GM18907 (cell line): ENCODE data around the gene MAPK9.
A peak's percentile ranks its signal among the peaks of the same experiment; 100 is the strongest.
"Not testable (repeated sequence)": the region's sequence is repeated elsewhere in the genome, so short reads cannot be mapped to it uniquely, and the experiment has no call there.

ENCODE experiments used
- ATAC-seq: cut with Tn5 transposase; IDR thresholded peaks from one replicate; pipeline ENCODE4 v1.9.1; 2021; ENCODE audit warnings: mild to moderate bottlenecking, moderate library complexity; ENCODE audit not compliant: unreplicated experiment

MAPK9 gene

DNA sequence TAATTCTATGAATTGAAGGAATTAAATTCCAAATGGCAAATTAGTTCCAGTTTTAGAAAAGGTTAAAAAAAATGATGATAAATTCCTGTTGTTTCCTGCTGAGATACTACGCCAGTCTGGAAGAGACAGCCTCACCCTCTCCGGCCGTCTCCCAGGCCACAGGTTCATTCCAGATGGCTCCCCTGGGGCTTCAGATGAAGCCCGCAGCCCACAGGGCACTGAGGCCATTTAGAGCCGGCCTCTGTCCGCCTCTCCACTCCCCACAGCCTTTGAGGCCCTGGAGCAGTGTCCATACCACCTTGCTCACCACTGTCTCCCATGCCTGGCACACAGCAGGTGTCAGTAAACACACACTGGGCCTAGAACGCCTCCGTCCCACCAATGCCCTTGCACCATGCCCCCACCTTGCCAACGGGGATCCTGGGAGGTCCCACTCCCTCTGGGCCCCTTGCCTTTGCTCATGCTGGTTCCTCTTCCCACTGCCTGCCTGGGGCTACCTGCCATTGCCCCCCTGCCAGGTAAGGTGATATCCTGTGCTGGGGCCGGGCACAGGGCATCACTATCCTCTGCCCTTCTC is 35.2 kb upstream of the MAPK9 start:
- ATAC-seq: no peak

DNA sequence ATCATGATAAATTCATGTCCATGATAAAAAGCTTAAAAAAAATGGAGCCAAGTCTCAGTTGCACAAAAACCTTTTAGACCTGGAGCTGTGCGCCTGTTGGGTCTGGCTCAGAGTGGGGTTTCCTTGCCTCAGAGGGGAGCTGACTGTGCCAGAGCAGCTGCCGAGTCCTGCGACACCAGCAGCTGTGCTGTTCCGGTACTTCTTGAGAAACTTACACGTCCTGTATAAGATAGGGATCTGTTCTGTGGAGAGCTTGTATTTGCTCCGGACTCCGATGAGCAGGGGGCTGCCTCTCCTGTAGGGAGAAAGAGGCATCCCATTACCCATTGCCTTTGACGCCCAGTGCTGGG is 32.7 kb upstream of the MAPK9 start:
- ATAC-seq: no peak

DNA sequence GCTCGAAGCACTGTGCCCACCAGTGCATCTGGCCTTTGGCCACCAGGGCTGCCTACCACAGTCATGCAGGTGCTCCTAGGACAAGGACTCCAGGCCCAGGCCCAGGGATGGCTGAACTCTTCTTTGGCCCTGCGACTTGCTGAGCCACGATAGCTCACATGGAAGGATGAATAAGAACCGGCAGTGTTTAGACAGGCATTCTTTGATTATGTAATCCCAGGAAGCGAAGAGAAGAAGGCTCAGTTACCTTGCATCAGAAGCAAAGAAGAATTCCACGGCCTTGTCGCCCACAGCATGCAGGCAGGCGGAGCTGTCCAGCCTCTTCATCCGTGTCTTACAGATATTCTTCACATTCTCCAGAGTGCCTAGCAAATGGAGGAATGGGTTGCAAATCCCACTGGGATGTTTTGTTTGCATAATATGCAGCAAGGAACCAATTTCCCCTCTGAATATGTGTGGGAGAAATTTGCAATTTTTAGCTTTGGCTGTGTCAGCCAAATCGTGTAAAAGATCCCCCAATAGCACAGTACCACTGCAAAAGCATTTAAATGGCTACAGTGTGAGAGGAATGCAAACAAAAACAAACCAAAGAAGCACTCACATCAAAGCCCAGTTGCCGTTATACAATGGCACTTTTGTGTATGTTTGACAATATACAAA is 32.2 kb upstream of the MAPK9 start:
- no peak for ATAC-seq

DNA sequence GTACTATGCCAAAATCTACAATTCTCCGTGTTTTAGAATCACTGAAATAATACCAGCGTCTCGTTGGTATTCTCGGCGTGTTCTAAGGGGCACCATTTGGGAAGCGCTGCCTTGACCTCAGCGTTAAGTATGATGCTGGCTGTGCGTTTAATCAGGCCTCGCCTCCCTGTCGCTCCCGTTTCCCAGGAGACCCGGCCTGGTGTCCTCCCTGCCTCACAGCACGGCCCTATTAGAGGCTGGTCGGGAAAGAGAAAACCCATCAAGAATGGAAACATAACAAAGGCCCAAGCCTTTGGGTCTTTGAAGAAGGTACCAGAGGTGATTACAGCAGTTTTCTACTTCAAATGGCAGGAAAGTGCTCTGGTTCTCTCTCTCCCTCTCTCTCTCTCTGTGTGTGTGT is 31.3 kb upstream of the MAPK9 start:
- ATAC-seq: no peak

DNA sequence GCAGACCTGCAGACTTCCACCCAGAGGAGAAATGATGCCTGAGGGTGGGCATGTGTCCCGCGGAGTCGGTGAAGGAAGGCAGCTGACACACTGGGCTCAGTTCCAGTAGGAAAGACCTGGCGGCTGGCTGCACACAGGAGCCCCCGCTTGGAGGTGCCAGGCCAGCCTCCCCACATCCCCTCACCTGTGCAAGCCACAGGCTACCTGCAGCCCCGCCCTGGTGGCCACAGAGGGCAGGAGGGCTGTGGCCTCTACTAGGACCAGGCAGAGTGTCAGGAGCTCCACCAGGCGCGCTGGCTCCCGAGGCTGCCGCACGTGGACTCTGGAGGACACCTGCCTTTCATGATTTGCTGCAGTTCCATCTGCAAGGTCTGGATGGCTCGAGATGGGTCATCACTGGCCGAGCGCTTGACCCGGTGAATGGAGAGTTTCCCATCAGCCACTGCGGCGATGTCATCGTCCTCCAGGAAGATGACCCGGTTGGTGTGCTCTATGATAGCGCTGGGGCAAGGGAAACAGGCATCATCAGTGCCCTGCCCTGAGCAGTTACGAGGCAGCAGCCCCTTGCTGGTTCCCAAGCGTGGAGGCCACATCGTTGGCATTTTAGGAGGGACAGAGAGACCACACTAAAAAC is 26.7 kb upstream of the MAPK9 start:
- no peak for ATAC-seq

DNA sequence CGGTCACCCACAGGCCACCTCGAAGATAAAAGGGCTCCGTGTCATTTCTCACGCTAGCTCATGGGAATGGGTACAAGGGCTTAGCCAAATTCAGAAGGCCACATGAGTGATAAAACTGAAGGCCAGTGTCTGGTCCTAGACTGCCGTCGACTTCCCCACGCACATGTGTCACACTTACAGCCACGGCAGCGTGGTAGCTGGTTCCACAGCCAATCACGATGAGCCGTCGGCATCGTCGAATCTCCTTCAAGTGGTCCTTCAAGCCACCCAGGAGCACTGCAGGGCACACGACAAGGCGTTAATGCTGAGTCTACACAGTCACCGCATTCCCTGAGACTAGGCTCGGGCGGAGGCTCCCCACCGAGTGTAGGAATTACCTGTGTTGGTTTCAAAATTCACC is 24.7 kb upstream of the MAPK9 start:
- ATAC-seq: no peak

DNA sequence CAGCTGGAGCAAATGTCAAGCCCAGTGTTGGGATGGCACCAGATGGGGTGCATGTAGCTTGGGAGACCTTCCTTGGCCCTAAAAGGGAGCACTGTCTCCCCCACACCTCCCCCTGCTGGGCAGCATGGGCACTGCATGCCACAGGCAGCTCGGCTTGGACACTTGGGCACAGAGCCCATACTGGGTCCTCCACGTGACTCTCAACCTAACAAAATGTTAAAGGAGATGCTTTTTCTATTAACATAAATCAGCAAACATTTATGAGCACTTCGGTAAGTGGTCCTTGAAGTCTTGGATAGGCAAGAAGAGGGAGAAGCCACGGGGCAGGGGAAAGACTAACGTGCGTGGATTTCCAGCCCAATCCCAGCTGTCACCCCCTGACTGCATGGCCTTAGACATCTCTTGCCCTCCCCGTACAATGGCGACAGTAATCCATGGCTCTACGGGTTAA is 23.9 kb upstream of the MAPK9 start:
- peak; percentile 55 for ATAC-seq

DNA sequence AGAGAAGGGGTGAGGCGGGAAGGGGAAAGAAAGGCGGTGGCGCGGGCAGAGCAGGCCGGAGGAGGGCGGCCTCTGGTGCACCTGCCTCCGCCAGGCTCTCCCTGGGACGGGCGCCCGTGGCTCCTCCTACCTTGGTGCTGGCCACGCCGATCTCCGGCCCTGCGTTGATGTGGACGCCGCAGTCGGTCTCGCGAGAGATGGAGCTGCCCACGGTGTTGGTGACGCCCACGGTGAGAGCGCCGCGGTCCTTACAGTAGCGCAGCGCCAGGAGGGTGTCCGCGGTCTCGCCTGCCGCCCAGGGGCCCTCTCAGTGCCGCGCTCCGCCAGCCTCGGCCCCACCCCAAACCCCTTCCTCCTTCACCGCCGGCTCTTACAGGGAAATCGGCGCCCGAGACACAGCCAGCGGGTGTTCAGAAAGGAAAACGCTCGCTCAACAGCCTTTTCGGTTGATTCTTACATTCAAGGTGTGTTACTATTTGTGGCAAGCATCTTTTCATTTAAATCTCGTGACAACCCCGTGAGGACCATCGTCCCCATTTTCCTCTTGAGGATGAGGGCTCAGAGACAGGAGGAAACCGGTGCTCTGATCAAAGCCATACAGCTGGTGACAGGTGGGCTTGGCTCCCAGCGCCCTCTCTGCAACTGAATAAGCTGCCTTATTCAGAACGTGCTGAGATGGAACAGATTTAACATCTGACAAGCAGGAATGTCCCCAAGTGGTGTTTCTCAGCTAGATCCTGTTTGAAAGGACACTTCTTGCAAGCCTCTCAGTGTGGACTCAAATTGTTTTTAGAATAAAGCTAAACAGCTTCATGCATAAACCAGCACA is 22.0 kb upstream of the MAPK9 start:
- no peak for ATAC-seq

DNA sequence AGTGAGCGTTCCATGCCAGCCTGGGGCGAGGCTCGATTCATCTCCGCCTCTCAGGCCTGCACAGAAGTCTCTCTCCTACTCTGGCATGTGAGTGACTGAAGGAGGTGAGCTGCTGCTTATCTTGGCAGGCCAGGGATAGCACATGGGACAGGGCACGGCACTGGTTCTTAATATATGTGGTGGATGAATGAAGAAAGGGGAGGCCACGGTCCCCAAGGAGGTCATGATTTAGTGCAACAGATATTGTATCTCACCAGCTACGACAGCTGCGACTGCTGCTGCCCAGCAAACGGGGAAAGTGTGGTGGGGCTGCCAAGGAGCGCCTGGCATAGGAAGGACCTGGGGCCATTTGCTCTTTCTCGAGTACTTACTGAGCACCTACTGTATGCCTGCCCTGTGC is 19.3 kb upstream of the MAPK9 start:
- no peak for ATAC-seq

DNA sequence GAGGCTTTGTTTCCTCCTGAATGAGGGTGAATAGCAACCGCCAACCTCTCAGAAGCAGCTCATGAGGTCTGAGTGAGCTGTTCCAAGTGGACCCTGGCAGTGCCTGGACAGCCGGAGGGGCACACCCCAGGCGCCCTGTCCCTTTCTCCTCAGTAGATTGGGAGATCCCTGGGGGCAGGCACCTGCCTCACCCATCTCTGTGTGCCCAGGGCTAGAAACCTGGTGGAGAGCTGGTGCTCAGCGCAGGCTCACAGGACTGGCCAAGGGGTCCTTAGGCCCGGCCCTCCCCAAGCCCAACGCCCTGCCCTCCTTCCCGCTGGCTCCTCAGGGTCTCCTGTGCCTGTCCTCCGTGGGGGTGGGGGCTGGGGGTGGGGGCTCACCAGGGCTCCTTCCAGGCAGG is 14.9 kb upstream of the MAPK9 start:
- ATAC-seq: no peak

DNA sequence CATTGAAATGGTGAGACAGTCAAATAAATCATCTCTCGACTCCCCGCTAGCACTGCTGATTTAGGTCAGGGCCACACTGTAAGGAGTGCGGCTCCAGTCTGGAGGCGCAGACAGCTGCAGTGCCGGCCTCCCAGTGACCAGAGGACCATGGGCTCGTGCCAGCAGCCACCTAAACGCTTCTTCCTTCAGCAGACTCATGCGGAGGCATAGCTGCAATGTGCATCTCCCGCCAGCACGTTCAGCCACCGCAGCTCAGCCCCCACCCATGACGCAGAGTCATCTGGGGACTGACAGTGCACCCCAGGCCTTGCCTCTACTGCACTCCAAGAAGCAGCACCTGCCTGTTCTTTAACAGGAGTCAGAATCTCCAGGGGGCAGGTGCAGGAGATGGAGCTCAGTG is 13.6 kb upstream of the MAPK9 start:
- no peak for ATAC-seq

DNA sequence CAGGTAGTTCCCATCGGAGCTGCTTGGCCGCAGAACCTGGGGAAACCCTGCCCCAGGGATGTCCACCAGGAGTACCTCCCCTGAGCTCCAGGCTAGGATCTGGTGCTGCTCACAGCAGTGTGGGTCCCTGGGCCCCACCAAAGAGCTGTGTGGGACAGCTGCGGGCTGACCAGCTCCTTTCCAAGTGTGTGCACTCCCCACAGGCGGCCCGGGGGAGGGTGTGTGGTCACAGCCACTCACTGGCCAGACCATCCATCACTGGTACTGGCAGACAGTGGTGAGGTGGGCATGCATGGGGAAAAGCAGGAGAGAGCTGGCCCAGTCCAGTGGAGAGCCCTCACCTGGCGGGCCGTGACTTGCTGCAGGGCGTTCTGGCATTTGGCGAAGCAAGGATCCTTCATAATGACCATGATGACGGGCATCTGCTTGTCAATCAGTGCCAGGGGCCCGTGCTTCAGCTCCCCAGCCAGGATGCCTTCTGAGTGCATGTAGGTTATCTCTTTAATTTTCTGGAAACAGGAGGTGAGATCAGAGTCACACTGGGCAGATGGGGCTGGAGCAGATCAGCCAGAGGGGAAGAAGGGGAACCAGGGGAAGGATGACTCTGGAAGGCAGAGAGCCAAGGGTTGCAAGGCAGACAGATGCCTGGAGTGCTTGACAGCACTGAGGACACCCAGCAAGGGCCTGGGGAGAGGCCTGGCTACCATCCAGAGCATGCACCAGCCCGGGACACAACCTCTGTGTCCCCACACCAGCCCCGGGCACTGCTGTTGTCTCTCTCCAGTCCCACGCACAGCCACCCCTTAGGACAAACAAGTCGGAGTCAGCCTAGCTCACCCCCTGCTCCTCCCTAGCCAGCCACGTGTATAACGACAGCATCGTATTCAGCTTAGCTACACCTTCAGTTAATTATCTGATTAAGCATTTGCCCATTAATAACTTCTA is 12.8 kb upstream of the MAPK9 start:
- no peak for ATAC-seq

DNA sequence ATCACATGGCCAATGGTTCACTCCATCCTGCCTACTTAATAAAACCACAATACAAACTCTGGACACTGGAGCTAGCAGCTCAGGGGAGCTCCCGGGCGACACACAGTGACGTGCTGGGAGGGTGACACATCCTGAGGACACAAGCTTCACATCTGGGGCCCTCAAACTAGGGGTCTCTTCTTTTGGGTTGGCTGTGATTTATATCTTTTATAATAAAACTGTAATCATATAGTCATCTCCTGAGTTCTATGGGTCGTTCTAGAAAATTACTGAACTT is 12.1 kb upstream of the MAPK9 start:
- no peak for ATAC-seq

DNA sequence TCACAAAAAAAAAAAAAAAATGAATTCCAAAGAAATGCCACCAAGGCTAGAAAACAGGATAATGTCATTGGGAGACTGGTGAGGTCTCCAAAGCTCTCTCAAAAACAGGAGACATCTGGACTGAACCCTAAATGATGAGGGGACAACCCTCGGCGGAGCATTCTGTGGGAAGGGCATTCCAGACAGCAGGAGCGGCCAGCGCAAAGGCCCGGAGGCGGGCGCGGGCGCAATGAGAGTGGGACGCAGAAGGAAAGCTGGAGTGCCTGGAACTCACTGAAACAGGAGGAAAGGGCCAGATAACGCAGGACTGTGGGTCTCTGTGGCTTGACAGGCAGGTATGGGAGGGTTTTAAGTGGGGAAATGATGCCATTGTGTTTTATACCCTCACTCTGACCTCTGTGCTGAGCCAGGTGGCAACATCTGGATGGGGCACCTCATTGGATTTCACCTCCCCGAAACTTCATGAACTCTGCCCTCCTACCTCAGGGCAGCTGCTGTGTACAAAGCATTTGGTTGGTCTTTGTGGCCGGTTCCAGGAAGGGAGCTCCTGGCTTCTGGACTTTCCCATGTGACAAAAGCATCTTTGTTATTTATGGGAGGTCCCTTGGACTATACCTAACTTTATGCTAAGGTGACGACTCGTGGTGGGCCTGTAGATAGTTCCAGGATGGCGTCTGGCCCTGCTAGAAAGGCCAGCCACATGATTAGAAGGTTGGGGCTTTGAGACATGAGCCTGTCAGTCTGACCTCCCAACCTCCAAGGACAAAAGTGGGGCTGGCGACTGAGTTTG is 11.5 kb upstream of the MAPK9 start:
- ATAC-seq: no peak

DNA sequence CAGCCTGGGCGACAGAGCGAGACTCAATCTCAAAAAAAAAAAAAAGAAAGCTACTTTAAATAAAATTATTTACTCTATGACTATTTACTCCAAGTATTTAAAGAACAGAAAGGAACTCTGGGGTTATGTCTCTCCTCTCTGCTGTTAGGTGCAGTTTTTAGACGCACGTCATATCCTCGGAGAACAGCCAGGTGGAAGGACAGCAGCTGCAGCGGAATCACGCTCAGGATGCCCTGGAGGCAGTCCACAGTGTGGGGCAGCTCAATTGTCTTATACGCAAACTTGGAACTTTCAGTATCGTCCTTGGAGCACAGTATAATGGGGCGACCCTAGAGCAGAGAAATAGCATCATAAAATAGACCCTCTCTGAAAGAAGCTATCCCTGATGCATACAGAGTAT is 10.4 kb upstream of the MAPK9 start:
- ATAC-seq: no peak

DNA sequence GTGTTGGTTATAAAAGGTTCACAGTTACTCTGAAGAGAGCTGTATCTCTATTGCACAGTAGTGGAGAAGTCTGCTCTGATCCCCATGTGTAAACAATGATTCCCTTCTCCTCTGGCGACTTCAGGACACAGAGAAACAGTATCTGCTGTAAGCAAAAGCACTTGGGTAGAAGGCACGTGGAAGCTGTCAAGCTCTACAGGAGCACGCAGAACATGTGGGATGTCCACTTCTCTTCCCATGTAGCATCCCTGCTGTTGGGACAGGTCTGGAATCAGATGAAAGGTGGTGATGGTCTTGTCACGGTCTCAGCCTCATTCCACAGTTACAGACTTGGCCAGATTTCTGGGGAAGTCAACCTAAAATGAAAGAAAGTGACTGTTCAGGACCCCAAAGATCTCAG is 9.4 kb upstream of the MAPK9 start:
- ATAC-seq: no peak

DNA sequence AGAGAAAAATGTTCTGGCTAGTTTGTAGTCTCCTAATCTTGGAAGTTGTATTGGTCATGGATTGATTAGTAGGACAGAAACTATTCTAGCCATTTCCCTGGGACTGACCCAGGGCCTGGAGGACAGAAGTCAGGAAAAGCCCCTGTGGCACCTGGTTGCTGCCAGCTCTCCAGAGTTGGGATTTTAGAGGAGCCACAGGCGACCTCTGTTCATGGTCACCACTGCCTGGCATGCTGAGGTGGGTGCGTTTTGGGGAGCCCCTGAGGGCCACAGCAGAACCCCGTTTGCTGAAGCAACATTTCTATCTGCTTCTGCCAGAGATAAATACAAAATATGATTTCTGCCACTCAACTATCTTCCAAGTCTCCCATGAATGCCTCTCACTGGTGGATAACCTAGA is 7.6 kb upstream of the MAPK9 start:
- no peak for ATAC-seq

DNA sequence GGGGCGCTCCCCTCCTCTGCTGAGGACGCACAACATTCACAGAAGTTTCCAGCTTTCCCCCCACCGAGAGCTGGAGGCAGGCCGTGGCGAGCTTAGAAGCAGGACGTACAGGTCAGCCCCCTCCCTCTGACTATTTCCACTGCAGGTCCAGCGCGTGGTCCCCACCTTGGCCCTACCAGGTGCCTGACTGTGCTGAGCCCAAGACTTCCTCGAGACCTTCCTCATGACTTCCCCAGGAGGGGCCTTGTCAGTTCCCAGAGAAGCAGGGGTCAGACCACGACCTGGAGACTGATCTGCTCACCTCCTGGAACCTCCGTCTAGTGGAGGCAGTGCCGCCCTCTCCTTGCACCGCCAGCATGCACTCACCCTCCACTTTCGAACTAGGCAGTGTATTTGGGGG is 7.1 kb upstream of the MAPK9 start:
- not testable (repeated sequence) for ATAC-seq

DNA sequence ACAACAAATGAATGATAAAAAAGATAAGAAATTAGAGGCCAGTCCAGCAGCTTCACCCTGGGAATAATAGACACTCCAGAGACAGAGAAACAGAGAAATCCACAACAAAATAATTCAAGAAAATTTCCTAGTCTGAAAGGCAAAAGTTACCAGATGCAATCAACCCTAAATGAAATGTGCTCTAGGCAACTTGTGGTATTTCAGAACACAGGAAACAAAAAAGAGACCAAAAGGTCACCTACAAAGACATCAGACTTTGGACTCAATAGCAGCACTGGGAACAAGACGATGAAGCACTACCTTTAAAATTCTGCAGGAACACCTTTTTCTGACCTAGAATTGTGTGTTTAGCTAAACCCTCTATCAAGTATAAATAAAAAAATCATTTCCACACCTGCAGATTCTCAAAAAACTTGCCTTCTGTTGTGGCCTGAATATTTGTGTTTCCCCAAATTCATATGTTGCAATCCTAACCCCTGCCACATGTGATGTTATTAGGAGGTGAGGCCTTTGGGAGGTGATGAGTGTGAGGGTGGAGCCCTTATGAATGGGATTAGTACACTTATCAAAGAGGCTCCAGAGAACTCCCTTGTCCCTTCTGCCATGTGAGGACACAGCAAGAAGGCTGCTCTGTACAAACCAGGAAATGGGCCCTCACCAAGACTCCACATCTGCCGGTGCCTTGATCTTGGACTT is 5.9 kb upstream of the MAPK9 start:
- ATAC-seq: no peak

DNA sequence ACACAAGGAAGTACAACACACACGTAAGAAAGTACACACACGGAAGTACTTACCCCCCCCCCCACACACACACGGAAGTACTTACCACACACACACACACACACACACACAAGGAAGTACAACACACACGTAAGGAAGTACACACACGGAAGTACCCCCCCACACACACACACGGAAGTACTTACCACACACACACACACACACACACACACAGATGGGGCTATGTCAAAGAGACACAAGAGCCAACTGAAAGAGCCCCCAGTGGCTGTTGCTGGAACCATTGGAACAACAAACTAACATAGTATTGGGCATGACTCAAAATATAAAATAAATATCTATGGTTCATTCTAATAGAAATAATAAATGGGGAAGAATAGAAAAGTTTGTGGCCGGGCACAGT is 4.9 kb upstream of the MAPK9 start:
- no peak for ATAC-seq
